Measurements from ENCODE around the gene AP3B1. TPM values are rescaled to one million over a fixed set of nuclear protein-coding genes. Genes with fewer than 3 reads are reported as not detected.
A peak's percentile ranks its signal among the peaks of the same experiment; 100 is the strongest.

The AP3B1 gene
- total RNA-seq, 1 experiment from 2014 or later: 27.4 TPM

- no peak overlapping the region for H3K27ac ChIP-seq (ENCODE audit: low read length)
- H3K4me2 ChIP-seq (ENCODE audit: low read depth, low read length, poor library complexity, severe bottlenecking): no peak overlapping the region
- H3K9ac ChIP-seq (ENCODE audit: low read length): no peak overlapping the region
- no peak overlapping the region for H3K4me3 ChIP-seq (ENCODE audit: low read length)
- no peaks in the 10 kb centered on the region for H3K27me3 ChIP-seq (ENCODE audit: low read length)
- H3K79me2 ChIP-seq (ENCODE audit: low read length): no peaks in the 10 kb centered on the region
- no peaks in the 10 kb centered on the region for H3K4me1 ChIP-seq (ENCODE audit: low read length)
- H3K36me3 ChIP-seq (ENCODE audit: insufficient read depth, low read length): no peaks in the 10 kb centered on the region
- 0 out of 2 replicates have a peak, but pooled peaks cover 8% of the 10 kb centered on the region for H4K20me1 ChIP-seq (ENCODE audit: insufficient read depth, low read depth, low read length)
- no peak overlapping the region for H2AFZ ChIP-seq (ENCODE audit: low read length)
- no peak for DNase-seq
- no peaks in the 10 kb centered on the region for H3K9me3 ChIP-seq (ENCODE audit: low read length)
- H3K9me2 ChIP-seq (replicated peaks; ENCODE audit: insufficient read depth, low read length): no peaks in the 10 kb centered on the region
Observed at GRCh38 chr5:78234804-78235203, 59.7 kb downstream of the AP3B1 start.

- no peaks in the 10 kb centered on the region for H3K79me2 ChIP-seq (ENCODE audit: low read length)
- no peak overlapping the region for H3K4me2 ChIP-seq (ENCODE audit: low read depth, low read length, poor library complexity, severe bottlenecking)
- H3K4me1 ChIP-seq (ENCODE audit: low read length): no peaks in the 10 kb centered on the region
- no peak overlapping the region for H3K9ac ChIP-seq (ENCODE audit: low read length)
- no peaks in the 10 kb centered on the region for H3K9me2 ChIP-seq (replicated peaks; ENCODE audit: insufficient read depth, low read length)
- no peaks in the 10 kb centered on the region for H3K9me3 ChIP-seq (ENCODE audit: low read length)
- no peak for DNase-seq
- H2AFZ ChIP-seq (ENCODE audit: low read length): no peak overlapping the region
- no peak overlapping the region for H3K4me3 ChIP-seq (ENCODE audit: low read length)
- H3K36me3 ChIP-seq (ENCODE audit: insufficient read depth, low read length): no peaks in the 10 kb centered on the region
- peaks cover 18% of the 10 kb centered on the region; the same call in 1 of the 2 replicates for H4K20me1 ChIP-seq (ENCODE audit: insufficient read depth, low read depth, low read length)
- no peaks in the 10 kb centered on the region for H3K27me3 ChIP-seq (ENCODE audit: low read length)
- H3K27ac ChIP-seq (ENCODE audit: low read length): no peak overlapping the region
Observed at GRCh38 chr5:78232163-78232562, 62.3 kb downstream of the AP3B1 start.

- no peak for DNase-seq
- Histone ChIP-seq H3K4me3 (ENCODE audit: low read length) (no peak overlapping the region), H3K27ac (ENCODE audit: low read length) (no peak overlapping the region), H3K9ac (ENCODE audit: low read length) (no peak overlapping the region), H3K9me2 (replicated peaks; ENCODE audit: insufficient read depth, low read length) (no peaks in the 10 kb centered on the region), H3K27me3 (ENCODE audit: low read length) (no peaks in the 10 kb centered on the region), H3K4me1 (ENCODE audit: low read length) (peaks cover 29% of the 10 kb centered on the region), H3K4me2 (ENCODE audit: low read depth, low read length, poor library complexity, severe bottlenecking) (no peak overlapping the region), H3K9me3 (ENCODE audit: low read length) (no peaks in the 10 kb centered on the region), H3K79me2 (ENCODE audit: low read length) (no peaks in the 10 kb centered on the region), H2AFZ (ENCODE audit: low read length) (no peak overlapping the region), H3K36me3 (ENCODE audit: insufficient read depth, low read length) (no peaks in the 10 kb centered on the region), H4K20me1 (ENCODE audit: insufficient read depth, low read depth, low read length) (peaks cover 23% of the 10 kb centered on the region)
Observed at GRCh38 chr5:78224358-78224757, 70.1 kb downstream of the AP3B1 start.

- Histone ChIP-seq H3K9me2 (replicated peaks; ENCODE audit: insufficient read depth, low read length) (no peaks in the 10 kb centered on the region), H3K4me2 (ENCODE audit: low read depth, low read length, poor library complexity, severe bottlenecking) (peak overlapping the region; percentile 32), H3K9ac (ENCODE audit: low read length) (no peak overlapping the region), H3K27ac (ENCODE audit: low read length) (no peak overlapping the region), H3K79me2 (ENCODE audit: low read length) (no peaks in the 10 kb centered on the region), H4K20me1 (ENCODE audit: insufficient read depth, low read depth, low read length) (peaks cover 14% of the 10 kb centered on the region), H3K27me3 (ENCODE audit: low read length) (no peaks in the 10 kb centered on the region), H2AFZ (ENCODE audit: low read length) (no peak overlapping the region), H3K9me3 (ENCODE audit: low read length) (no peaks in the 10 kb centered on the region), H3K4me3 (ENCODE audit: low read length) (no peak overlapping the region), H3K4me1 (ENCODE audit: low read length) (peaks cover 29% of the 10 kb centered on the region), H3K36me3 (ENCODE audit: insufficient read depth, low read length) (no peaks in the 10 kb centered on the region)
- DNase-seq: peak; percentile 97
Observed at GRCh38 chr5:78221964-78222451, 72.5 kb downstream of the AP3B1 start.

GRCh38 chr5:78221467-78221866 is 73.0 kb downstream of the AP3B1 start:
- DNase-seq: no peak
- Histone ChIP-seq H3K36me3 (ENCODE audit: insufficient read depth, low read length) (no peaks in the 10 kb centered on the region), H3K4me2 (ENCODE audit: low read depth, low read length, poor library complexity, severe bottlenecking) (no peak overlapping the region)

GRCh38 chr5:78215972-78216371 is 78.5 kb downstream of the AP3B1 start:
- no peaks in the 10 kb centered on the region for H3K4me1 ChIP-seq (ENCODE audit: low read length)
- H4K20me1 ChIP-seq (ENCODE audit: insufficient read depth, low read depth, low read length): no peaks in the 10 kb centered on the region
- no peaks in the 10 kb centered on the region for H3K27me3 ChIP-seq (ENCODE audit: low read length)
- H2AFZ ChIP-seq (ENCODE audit: low read length): no peak overlapping the region
- no peaks in the 10 kb centered on the region for H3K9me3 ChIP-seq (ENCODE audit: low read length)
- H3K36me3 ChIP-seq (ENCODE audit: insufficient read depth, low read length): no peaks in the 10 kb centered on the region
- no peak for DNase-seq
- H3K79me2 ChIP-seq (ENCODE audit: low read length): no peaks in the 10 kb centered on the region
- no peaks in the 10 kb centered on the region for H3K9me2 ChIP-seq (replicated peaks; ENCODE audit: insufficient read depth, low read length)
- H3K4me3 ChIP-seq (ENCODE audit: low read length): no peak overlapping the region
- H3K4me2 ChIP-seq (ENCODE audit: low read depth, low read length, poor library complexity, severe bottlenecking): no peak overlapping the region
- no peak overlapping the region for H3K9ac ChIP-seq (ENCODE audit: low read length)
- no peak overlapping the region for H3K27ac ChIP-seq (ENCODE audit: low read length)

More at GRCh38 chr5:78221467-78221866, 73.0 kb downstream of the AP3B1 start:
- Histone ChIP-seq H3K79me2 (ENCODE audit: low read length) (no peaks in the 10 kb centered on the region), H3K27me3 (ENCODE audit: low read length) (no peaks in the 10 kb centered on the region), H3K9me3 (ENCODE audit: low read length) (no peaks in the 10 kb centered on the region), H3K9me2 (replicated peaks; ENCODE audit: insufficient read depth, low read length) (no peaks in the 10 kb centered on the region), H2AFZ (ENCODE audit: low read length) (no peak overlapping the region), H3K4me1 (ENCODE audit: low read length) (peaks cover 29% of the 10 kb centered on the region), H4K20me1 (ENCODE audit: insufficient read depth, low read depth, low read length) (peaks cover 14% of the 10 kb centered on the region), H3K4me3 (ENCODE audit: low read length) (no peak overlapping the region), H3K9ac (ENCODE audit: low read length) (no peak overlapping the region), H3K27ac (ENCODE audit: low read length) (no peak overlapping the region)

- Histone ChIP-seq H3K36me3 (ENCODE audit: insufficient read depth, low read length) (no peaks in the 10 kb centered on the region), H3K4me3 (ENCODE audit: low read length) (no peak overlapping the region), H3K27me3 (ENCODE audit: low read length) (no peaks in the 10 kb centered on the region), H3K79me2 (ENCODE audit: low read length) (no peaks in the 10 kb centered on the region), H2AFZ (ENCODE audit: low read length) (no peak overlapping the region), H3K9me2 (replicated peaks; ENCODE audit: insufficient read depth, low read length) (no peaks in the 10 kb centered on the region), H3K9ac (ENCODE audit: low read length) (no peak overlapping the region), H4K20me1 (ENCODE audit: insufficient read depth, low read depth, low read length) (no peaks in the 10 kb centered on the region), H3K4me1 (ENCODE audit: low read length) (no peaks in the 10 kb centered on the region), H3K4me2 (ENCODE audit: low read depth, low read length, poor library complexity, severe bottlenecking) (no peak overlapping the region), H3K9me3 (ENCODE audit: low read length) (no peaks in the 10 kb centered on the region), H3K27ac (ENCODE audit: low read length) (no peak overlapping the region)
- DNase-seq: no peak
Observed at GRCh38 chr5:78215565-78215964, 78.9 kb downstream of the AP3B1 start.

GRCh38 chr5:78213799-78214198 is 80.7 kb downstream of the AP3B1 start:
- no peak overlapping the region for H3K4me2 ChIP-seq (ENCODE audit: low read depth, low read length, poor library complexity, severe bottlenecking)
- H3K9me2 ChIP-seq (replicated peaks; ENCODE audit: insufficient read depth, low read length): no peaks in the 10 kb centered on the region
- no peak overlapping the region for H2AFZ ChIP-seq (ENCODE audit: low read length)
- no peaks in the 10 kb centered on the region for H3K36me3 ChIP-seq (ENCODE audit: insufficient read depth, low read length)
- no peak overlapping the region for H3K4me3 ChIP-seq (ENCODE audit: low read length)
- no peak overlapping the region for H3K9ac ChIP-seq (ENCODE audit: low read length)
- DNase-seq: no peak
- no peaks in the 10 kb centered on the region for H3K9me3 ChIP-seq (ENCODE audit: low read length)
- no peaks in the 10 kb centered on the region for H4K20me1 ChIP-seq (ENCODE audit: insufficient read depth, low read depth, low read length)
- no peaks in the 10 kb centered on the region for H3K27me3 ChIP-seq (ENCODE audit: low read length)
- H3K27ac ChIP-seq (ENCODE audit: low read length): no peak overlapping the region
- no peaks in the 10 kb centered on the region for H3K4me1 ChIP-seq (ENCODE audit: low read length)
- H3K79me2 ChIP-seq (ENCODE audit: low read length): no peaks in the 10 kb centered on the region

- H3K79me2 ChIP-seq (ENCODE audit: low read length): no peaks in the 10 kb centered on the region
- no peaks in the 10 kb centered on the region for H4K20me1 ChIP-seq (ENCODE audit: insufficient read depth, low read depth, low read length)
- no peaks in the 10 kb centered on the region for H3K27me3 ChIP-seq (ENCODE audit: low read length)
- no peak overlapping the region for H3K27ac ChIP-seq (ENCODE audit: low read length)
- no peaks in the 10 kb centered on the region for H3K36me3 ChIP-seq (ENCODE audit: insufficient read depth, low read length)
- no peak overlapping the region for H2AFZ ChIP-seq (ENCODE audit: low read length)
- H3K4me1 ChIP-seq (ENCODE audit: low read length): no peaks in the 10 kb centered on the region
- no peaks in the 10 kb centered on the region for H3K9me2 ChIP-seq (replicated peaks; ENCODE audit: insufficient read depth, low read length)
- no peak for DNase-seq
- no peaks in the 10 kb centered on the region for H3K9me3 ChIP-seq (ENCODE audit: low read length)
- H3K4me2 ChIP-seq (ENCODE audit: low read depth, low read length, poor library complexity, severe bottlenecking): no peak overlapping the region
- H3K9ac ChIP-seq (ENCODE audit: low read length): no peak overlapping the region
- H3K4me3 ChIP-seq (ENCODE audit: low read length): no peak overlapping the region
Observed at GRCh38 chr5:78211052-78211451, 83.4 kb downstream of the AP3B1 start.
